Lower leg skin (tissue), 4 donors: Measurements from ENCODE around the gene LYZL4. TPM values are rescaled to one million over a fixed set of nuclear protein-coding genes. Genes with fewer than 3 reads are reported as not detected.

Experiments used
- DNase-seq, 2 donors: peaks; one replicate each; pipeline ENCODE4 v3.0.0-alpha.2; 2019; ENCODE audit warnings: low spot score in 2 of 2
- H3K4me3 ChIP-seq: fragments of 200-600 bp; sonication (generic); 2 replicates; pipeline ENCODE4 v1.5.1; 2017; ENCODE audit warnings: mild to moderate bottlenecking, low read depth; ENCODE audit not compliant: poor library complexity, severe bottlenecking
- CTCF ChIP-seq, 3 donors: fragments of 450-650 bp; IDR thresholded peaks; one replicate each; pipeline ENCODE4 v1.5.1; 2016; ENCODE audit warnings: antibody characterized with exemption in 3 of 3, mild to moderate bottlenecking in 3 of 3, moderate library complexity in 2 of 3
- POLR2A ChIP-seq, 2 donors: fragments of 450-650 bp; IDR thresholded peaks; one replicate each; pipeline ENCODE4 v1.6.1; 2016 to 2017; ENCODE audit warnings: antibody characterized with exemption in 2 of 2, mild to moderate bottlenecking in 1 of 2, moderate library complexity in 1 of 2
- WGBS, 2 donors: methylation state at CpG; one replicate each; pipeline ENCODE4 v1.1.5; 2018; 5-methylcytosine and 5-hydroxymethylcytosine counted together
- intact Hi-C: fragments of 100-400 bp; cut with DNase I; formaldehyde crosslinking; loops from one replicate; pipeline ENCODE4 v1.15.0; 2023; ENCODE audit warnings: low total_unique reads
- total RNA-seq, 4 donors: library from RNA; depleted of rRNA; stranded (reverse); fragments of >200 nt; gene quantifications; one replicate each; pipeline ENCODE4 v1.1.0, GENCODE V29; 2016

Gene LYZL4
- total RNA-seq, 4 donors from 2014 or later, result not detected

DNA sequence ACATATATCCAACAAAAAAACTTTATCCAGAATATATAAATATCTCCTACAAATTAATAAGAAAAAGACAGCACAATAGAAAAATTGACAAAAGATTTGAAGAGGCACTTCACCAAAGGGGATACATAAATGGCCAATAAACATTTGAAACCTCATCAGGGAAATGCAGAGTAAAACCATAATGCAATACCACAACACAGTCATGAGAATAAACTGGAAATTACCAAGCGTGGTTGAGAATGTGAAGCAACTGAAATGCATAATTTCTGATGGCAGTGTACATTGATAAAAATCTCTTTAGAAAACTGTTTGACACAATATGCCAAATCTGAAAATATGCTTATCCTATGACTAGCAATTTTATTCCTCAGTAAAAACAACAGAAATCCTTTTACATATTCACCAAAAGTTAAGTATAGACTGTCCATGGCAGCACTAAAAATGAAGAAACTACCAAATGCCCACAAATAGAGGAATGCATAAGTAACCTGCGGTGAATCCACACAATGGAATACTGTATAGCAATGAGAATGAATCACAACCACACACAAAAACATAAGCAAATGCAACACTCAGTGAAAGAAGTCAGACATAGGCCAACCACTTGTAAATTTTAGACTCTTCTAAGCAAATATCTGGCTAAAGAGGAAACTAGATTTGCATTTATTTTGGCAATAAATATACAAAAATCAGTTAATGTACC, 7.9 kb downstream of the LYZL4 start:
- WGBS, 2 donors, result 90 to 92% methylated on average over 2 of the region's 2 CpGs
- no peak for TF ChIP-seq POLR2A (IDR thresholded peaks at IDR 0.05)
- TF ChIP-seq CTCF (IDR thresholded peaks at IDR 0.05), result no peak
- no peak overlapping the region for H3K4me3 ChIP-seq
- intact Hi-C loops, result no loop called here
- no peak for DNase-seq

- 65% methylated on average over 3 of the region's 3 CpGs for WGBS, 2 donors
- H3K4me3 ChIP-seq, result no peak overlapping the region
- intact Hi-C loops, result no loop called here
- no peak for DNase-seq
- TF ChIP-seq POLR2A (IDR thresholded peaks at IDR 0.05) (no peak), CTCF (IDR thresholded peaks at IDR 0.05) (no peak)
Observed at GRCh38 chr3:42398080-42398479, 12.3 kb downstream of the LYZL4 start.

GRCh38 chr3:42397644-42398043, 12.8 kb downstream of the LYZL4 start:
- no peak for TF ChIP-seq POLR2A (IDR thresholded peaks at IDR 0.05)
- TF ChIP-seq CTCF (IDR thresholded peaks at IDR 0.05), result no peak

GRCh38 chr3:42394579-42395288, 15.7 kb downstream of the LYZL4 start:
- intact Hi-C loops, result no loop called here
- no peak for TF ChIP-seq CTCF (IDR thresholded peaks at IDR 0.05)
- no peak for TF ChIP-seq POLR2A (IDR thresholded peaks at IDR 0.05)
- WGBS, 2 donors, result 86 to 89% methylated on average over 12 of the region's 12 CpGs
- DNase-seq, result no peak
- no peak overlapping the region for H3K4me3 ChIP-seq

More at GRCh38 chr3:42397644-42398043, 12.8 kb downstream of the LYZL4 start:
- 96 to 97% methylated on average over 8 of the region's 8 CpGs for WGBS, 2 donors
- intact Hi-C loops, result no loop called here
- H3K4me3 ChIP-seq, result no peak overlapping the region
- no peak for DNase-seq

DNA sequence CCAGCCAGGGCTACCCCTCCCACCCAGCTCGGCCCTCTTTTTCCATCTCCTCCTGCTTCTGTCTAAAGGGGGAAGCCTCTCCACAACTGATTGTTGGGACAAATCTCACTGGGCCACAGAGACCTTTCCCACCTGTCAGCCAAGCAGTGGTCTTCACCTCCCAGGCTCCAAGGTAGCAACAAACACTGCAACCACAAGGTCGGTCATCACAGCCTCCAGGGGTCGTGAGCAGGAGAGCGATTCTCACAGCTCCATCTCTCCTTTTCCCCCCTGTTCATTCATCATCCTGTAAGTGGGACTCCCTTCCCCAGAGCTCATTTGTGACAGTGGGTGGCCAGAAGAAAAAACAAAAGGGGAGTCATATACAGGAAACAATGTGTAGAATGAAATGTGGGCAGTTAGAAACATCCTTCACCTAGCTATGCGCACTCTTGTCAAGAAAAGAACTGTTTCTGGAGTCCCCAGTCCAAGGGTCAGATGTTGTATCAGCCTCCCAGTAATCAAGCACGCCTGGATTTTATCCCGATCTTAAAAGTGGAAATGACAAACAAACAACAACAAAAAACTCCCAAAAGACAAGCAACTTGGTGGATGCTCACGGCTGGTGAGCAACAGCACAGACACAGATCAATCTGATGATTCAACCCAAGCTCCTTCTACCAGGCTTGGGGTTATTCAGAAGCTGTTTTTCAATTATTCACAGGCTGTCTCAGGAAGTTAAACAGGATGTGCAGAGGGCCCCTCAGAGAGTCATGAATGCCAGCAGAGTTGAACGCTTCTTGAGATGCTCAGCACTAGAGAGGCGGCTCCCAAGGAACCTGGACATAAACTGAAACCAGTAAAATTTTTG, 22.4 kb downstream of the LYZL4 start:
- TF ChIP-seq POLR2A (IDR thresholded peaks at IDR 0.05), result no peak
- TF ChIP-seq CTCF (IDR thresholded peaks at IDR 0.05), result no peak
- H3K4me3 ChIP-seq, result no peak overlapping the region
- no peak for DNase-seq
- 59 to 67% methylated on average over 10 of the region's 10 CpGs for WGBS, 2 donors
- intact Hi-C loops, result no loop called here
